Upper lobe of right lung (tissue), 1 donor: Measurements from ENCODE around the gene SLC25A45. TPM values are rescaled to one million over a fixed set of nuclear protein-coding genes. Genes with fewer than 3 reads are reported as not detected.
"Not testable (repeated sequence)": the region's sequence is repeated elsewhere in the genome, so short reads cannot be mapped to it uniquely, and the experiment has no call there.

Source experiments
- ATAC-seq: fragments of 200-7000 bp; cut with Tn5 transposase; one replicate; pipeline ENCODE4 v1.9.1; 2020; ENCODE audit warnings: mild to moderate bottlenecking, moderate library complexity
- DNase-seq: peaks from one replicate; pipeline ENCODE4 v3.0.0-alpha.2; 2020
- H3K27ac ChIP-seq: fragments of 200-600 bp; one replicate; pipeline ENCODE4 v1.8.0; 2022
- H3K27me3 ChIP-seq: fragments of 200-600 bp; one replicate; pipeline ENCODE4 v1.8.0; 2022; ENCODE audit warnings: mild to moderate bottlenecking
- H3K36me3 ChIP-seq: fragments of 200-600 bp; one replicate; pipeline ENCODE4 v1.8.0; 2022
- H3K4me1 ChIP-seq: fragments of 200-600 bp; one replicate; pipeline ENCODE4 v1.8.0; 2022
- H3K4me3 ChIP-seq: fragments of 200-600 bp; one replicate; pipeline ENCODE4 v1.8.0; 2022; ENCODE audit warnings: mild to moderate bottlenecking
- H3K9me3 ChIP-seq: fragments of 200-600 bp; one replicate; pipeline ENCODE4 v1.8.0; 2022
- intact Hi-C: fragments of 100-400 bp; cut with DNase I; formaldehyde crosslinking; loops from one replicate; pipeline ENCODE4 v1.11.0; 2022
- total RNA-seq: library from RNA; stranded (reverse); fragmentation: NEBNext Ultra II Directional; extraction: Animal tissue kit (Norgen Biotek cat#: 25700); gene quantifications from one replicate; pipeline ENCODE4 v1.2.1, GENCODE V29; 2021
- TF ChIP-seq, protein P1 (sequence below): fragments of 200-600 bp; IDR thresholded peaks from one replicate; pipeline ENCODE4 v1.8.0; 2022; ENCODE audit warnings: antibody characterized with exemption
- donor health status: DM: no; HTN: yes; CAD: no; lungs with severe emphysema.

Gene SLC25A45
- total RNA-seq, 1 donor from 2014 or later, result 11.5 TPM

GRCh38 chr11:65415499-65416340, 33.3 kb upstream of the SLC25A45 start:
- Histone ChIP-seq H3K27ac (peak overlapping the region; percentile 100), H3K9me3 (no peaks in the 10 kb centered on the region), H3K27me3 (no peaks in the 10 kb centered on the region), H3K4me3 (peak overlapping the region; percentile 98), H3K36me3 (peaks cover 14% of the 10 kb centered on the region), H3K4me1 (peaks cover 44% of the 10 kb centered on the region)
- peak; percentile 66 for DNase-seq
- no peak for ATAC-seq
- TF ChIP-seq, protein P1, sequence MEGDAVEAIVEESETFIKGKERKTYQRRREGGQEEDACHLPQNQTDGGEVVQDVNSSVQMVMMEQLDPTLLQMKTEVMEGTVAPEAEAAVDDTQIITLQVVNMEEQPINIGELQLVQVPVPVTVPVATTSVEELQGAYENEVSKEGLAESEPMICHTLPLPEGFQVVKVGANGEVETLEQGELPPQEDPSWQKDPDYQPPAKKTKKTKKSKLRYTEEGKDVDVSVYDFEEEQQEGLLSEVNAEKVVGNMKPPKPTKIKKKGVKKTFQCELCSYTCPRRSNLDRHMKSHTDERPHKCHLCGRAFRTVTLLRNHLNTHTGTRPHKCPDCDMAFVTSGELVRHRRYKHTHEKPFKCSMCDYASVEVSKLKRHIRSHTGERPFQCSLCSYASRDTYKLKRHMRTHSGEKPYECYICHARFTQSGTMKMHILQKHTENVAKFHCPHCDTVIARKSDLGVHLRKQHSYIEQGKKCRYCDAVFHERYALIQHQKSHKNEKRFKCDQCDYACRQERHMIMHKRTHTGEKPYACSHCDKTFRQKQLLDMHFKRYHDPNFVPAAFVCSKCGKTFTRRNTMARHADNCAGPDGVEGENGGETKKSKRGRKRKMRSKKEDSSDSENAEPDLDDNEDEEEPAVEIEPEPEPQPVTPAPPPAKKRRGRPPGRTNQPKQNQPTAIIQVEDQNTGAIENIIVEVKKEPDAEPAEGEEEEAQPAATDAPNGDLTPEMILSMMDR, result no peak
- intact Hi-C loops, result no loop called here

GRCh38 chr11:65414776-65415498, 32.5 kb upstream of the SLC25A45 start:
- intact Hi-C loops, result no loop called here
- H3K4me3 ChIP-seq, result no peak overlapping the region
- peak; percentile 41 for DNase-seq

DNA sequence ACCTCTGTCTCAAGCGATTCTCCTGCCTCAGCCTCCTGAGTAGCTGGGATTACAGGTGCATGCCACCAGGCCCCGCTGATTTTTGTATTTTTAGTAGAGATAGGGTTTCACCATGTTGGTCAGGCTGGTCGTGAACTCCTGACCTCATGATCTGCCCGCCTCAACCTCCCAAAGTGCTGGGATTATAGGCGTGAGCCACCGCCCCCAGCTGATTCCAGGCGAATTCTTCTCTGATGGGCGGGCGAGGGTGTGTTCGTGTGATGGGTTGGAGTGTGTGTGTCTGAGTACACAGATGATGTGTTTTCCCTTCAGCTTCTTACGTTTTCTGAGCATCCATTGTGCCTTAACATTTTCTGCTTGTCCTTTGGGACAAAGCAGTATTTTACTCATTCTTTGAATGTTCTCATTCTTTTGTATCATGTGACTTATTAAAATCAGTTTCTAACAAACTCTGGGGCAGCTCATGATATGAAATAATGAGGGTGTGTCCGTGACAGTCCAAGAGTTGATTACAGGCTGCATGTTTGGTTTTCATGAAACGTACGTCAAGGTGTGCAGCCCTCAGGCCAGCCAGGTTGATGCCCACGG, 30.7 kb upstream of the SLC25A45 start:
- H3K27me3 ChIP-seq, DNase-seq, H3K4me3 ChIP-seq, H3K27ac ChIP-seq, intact Hi-C loops, H3K9me3 ChIP-seq, ATAC-seq: not testable (repeated sequence)
- peaks cover 35% of the 10 kb centered on the region for H3K36me3 ChIP-seq
- H3K4me1 ChIP-seq, result peaks cover 24% of the 10 kb centered on the region

More at GRCh38 chr11:65414776-65415498, 32.5 kb upstream of the SLC25A45 start:
- no peaks in the 10 kb centered on the region for H3K9me3 ChIP-seq
- TF ChIP-seq, protein P1, result no peak
- ATAC-seq, result no peak
- peaks cover 37% of the 10 kb centered on the region for H3K4me1 ChIP-seq
- H3K27ac ChIP-seq, result no peak overlapping the region
- H3K36me3 ChIP-seq, result peaks cover 18% of the 10 kb centered on the region
- H3K27me3 ChIP-seq, result no peaks in the 10 kb centered on the region

DNA sequence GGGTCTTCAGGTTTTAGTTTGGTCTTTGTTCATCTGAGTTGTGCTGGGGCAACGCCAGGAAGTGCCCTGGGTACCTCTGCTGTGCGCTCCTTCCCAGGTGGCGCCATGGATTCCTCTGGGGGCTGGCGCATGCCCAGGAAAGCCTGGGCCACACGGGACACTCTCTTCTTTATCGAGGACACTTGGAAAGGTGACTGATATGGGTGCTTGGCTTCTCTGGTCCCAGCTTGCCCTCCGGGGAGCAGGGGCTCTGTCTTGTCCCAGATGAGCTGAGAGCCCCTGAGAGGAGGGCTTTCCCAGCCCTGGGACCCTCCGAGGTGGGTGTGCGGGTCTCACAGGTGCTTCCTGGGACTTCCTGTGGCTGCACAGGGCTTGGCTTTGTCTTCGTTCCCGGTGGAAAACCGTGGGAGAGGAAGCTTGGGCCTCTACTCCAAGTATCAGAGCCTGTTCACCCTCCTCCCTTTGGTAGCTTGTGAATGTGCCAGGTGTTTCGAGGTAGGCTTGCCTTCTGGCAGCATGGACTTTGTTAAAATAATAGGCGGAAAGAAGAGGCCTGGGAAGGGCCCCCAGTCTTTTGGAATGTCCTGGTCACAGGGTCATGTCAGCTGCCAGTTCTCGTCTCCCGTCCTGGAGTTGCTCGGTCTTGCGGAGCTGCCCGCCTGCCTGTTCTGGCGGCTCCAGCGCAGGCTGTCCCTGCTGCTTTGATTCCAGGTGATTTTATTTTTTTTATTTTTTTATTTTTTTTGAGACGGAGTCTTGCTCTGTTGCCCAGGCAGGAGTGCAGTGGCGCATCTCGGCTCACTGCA, 30.0 kb upstream of the SLC25A45 start:
- peak; percentile 55 for DNase-seq
- no peaks in the 10 kb centered on the region for H3K27me3 ChIP-seq
- H3K27ac ChIP-seq, result no peak overlapping the region
- ATAC-seq, result no peak
- peaks cover 17% of the 10 kb centered on the region for H3K4me1 ChIP-seq
- peaks cover 42% of the 10 kb centered on the region for H3K36me3 ChIP-seq
- intact Hi-C loops, result no loop called here
- TF ChIP-seq, protein P1, result no peak
- no peak overlapping the region for H3K4me3 ChIP-seq
- H3K9me3 ChIP-seq, result no peaks in the 10 kb centered on the region

DNA sequence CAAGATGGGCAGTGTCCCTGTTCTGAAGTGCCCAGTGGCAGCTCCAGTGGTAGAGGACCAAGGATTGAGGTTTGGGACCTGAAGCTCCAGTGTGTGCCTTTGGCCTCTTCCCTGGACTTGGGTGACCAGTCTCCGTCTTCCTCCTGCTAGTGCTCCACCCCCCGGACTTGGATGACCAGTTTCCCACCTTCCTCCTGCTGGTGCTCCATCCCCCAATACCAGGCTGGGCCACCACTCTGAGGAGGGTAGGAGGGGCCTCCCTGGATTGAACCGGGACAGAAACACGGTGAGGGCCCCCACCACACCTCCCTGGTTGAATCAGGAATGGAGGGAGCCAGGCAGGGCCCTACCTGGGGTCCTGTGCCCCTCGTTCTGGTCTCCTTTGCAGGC, 29.2 kb upstream of the SLC25A45 start:
- DNase-seq, result no peak
- no peaks in the 10 kb centered on the region for H3K27me3 ChIP-seq
- TF ChIP-seq, protein P1, result no peak
- H3K27ac ChIP-seq, result no peak overlapping the region
- ATAC-seq, result no peak
- H3K4me3 ChIP-seq, result no peak overlapping the region
- peaks cover 9% of the 10 kb centered on the region for H3K4me1 ChIP-seq
- no peaks in the 10 kb centered on the region for H3K9me3 ChIP-seq
- peaks cover 50% of the 10 kb centered on the region for H3K36me3 ChIP-seq
- intact Hi-C loops, result no loop called here
